GM18951 (cell line): Measurements from ENCODE around the gene CLEC4F.
"Not testable (repeated sequence)": the region's sequence is repeated elsewhere in the genome, so short reads cannot be mapped to it uniquely, and the experiment has no call there.

Experiments
- POLR2A ChIP-seq: IDR thresholded peaks from 4 replicates; pipeline ENCODE4 v1.6.1; 2011; ENCODE audit warnings: mild to moderate bottlenecking; ENCODE audit not compliant: insufficient read length, insufficient read depth; ENCODE audit errors: extremely low read depth
- in situ Hi-C: fragments of 300-500 bp; cut with MboI; formaldehyde crosslinking; loops from one replicate; pipeline ENCODE4 v1.12.0; 2022; ENCODE audit warnings: low sequenced_read_pairs, mixed read lengths, inconsistent platforms; ENCODE audit not compliant: unreplicated experiment

CLEC4F gene

DNA sequence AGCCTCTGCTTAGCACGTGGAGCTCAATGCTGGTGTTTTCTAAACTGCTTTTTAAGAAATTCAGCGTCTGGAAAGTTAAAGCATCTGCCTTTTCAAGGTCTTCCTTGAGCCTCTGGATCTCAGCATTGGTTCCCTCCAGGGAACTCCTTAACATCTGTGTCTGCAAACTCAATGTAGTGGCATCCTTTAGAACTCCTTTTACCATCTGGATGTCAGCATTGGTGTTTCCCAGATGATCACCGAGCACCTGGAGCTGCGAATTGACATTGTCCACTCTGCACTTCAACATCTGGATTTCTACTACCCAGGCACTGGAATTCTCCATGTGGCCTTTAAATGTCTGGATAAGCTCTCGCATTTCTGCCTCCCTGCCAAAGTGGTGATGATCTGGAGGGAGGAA lies 3.7 kb downstream of the CLEC4F start:
- in situ Hi-C loops = no loop called here
- TF ChIP-seq POLR2A = no peak

GRCh38 chr2:70808983-70809958 lies 11.1 kb downstream of the CLEC4F start:
- TF ChIP-seq POLR2A = no peak
- in situ Hi-C loops = no loop called here

DNA sequence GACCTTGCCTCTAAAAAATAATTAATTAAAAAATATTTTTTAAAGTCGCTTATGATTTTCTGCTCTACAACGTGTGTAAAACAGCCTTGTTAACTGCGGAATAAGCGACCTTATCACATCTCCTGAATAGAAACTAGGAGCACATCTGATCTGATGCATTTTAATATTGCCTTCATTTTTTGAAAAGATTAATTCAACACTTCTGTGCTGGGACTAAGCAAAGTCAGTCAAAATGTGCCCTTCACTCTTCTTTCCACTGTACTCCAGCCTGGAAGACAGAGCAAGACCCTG lies 12.6 kb downstream of the CLEC4F start:
- TF ChIP-seq POLR2A = no peak
- in situ Hi-C loops = no loop called here

- in situ Hi-C loops = no loop called here
- TF ChIP-seq POLR2A = no peak
Measured at GRCh38 chr2:70807102-70807827, 13.1 kb downstream of the CLEC4F start.

- in situ Hi-C loops = no loop called here
- TF ChIP-seq POLR2A = no peak
Measured at GRCh38 chr2:70806620-70807019, 13.8 kb downstream of the CLEC4F start.

GRCh38 chr2:70806013-70806412 lies 14.4 kb downstream of the CLEC4F start:
- no peak for TF ChIP-seq POLR2A
- in situ Hi-C loops = no loop called here

DNA sequence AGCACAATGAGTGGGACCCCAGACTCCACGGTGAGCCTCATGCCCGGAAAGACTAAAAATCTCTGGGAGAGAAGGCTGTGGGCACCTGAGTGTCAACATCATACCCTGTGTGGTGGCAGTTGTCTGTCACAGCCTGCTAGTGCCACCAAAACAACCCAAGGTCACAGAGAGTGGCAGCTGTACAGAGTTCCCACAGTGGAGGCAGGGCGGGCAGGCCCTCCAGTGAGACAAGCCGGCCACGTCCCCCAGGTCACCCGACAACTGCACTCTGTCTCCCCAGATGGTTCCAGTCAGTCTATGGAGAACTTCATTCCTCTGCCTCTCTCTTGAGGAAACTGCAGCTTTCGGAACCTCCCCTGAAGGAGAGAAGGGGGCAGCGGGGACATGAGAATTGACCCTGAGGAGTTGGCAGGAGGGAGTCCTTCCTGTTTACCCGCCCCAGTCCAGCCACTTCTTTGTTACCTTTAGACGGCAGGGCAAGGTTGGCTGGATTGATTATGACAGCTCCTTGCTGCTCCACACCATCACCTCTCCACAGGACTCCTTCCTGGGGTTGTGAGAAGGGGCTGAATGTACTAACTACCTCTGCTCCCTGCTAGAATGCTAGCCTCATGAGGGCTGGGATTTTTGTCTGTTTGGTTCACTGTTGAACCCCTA lies 18.7 kb downstream of the CLEC4F start:
- TF ChIP-seq POLR2A = no peak
- in situ Hi-C loops = no loop called here

DNA sequence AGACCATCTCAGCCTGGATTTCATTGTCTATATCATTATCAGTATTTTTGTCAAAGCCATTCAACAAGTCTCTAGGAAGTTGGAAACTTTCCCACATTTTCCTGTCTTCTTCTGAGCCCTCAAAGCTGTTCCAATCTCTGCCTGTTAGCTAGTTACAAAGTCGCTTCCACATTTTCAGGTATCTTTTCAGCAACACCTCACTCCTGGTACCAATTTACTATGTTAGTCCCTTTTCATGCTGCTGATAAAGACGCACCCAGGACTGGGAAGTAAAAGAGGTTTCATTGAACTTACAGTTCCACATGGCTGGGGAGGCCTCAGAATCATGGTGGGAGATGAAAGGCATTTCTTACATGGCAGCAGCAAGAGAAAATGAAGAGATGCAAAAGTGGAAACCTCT lies 20.7 kb downstream of the CLEC4F start:
- TF ChIP-seq POLR2A = no peak
- in situ Hi-C loops = no loop called here

DNA sequence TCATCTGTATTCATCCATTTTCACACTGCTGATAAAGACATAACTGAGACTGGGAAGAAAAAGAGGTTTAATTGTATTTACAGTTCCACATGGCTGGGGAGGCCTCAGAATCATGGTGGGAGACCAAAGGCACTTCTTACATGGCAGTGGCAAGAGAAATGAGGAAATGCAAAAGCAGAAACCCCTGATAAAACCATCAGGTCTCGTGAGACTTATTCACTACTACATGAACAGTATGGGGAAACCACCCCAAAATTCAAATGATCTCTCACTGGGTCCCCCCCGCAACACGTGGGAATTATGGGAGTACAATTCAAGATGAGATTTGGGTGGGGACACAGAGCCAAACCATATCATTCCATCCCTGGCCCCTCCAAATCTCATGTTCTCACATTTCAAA lies 22.4 kb downstream of the CLEC4F start:
- in situ Hi-C loops = not testable (repeated sequence)

DNA sequence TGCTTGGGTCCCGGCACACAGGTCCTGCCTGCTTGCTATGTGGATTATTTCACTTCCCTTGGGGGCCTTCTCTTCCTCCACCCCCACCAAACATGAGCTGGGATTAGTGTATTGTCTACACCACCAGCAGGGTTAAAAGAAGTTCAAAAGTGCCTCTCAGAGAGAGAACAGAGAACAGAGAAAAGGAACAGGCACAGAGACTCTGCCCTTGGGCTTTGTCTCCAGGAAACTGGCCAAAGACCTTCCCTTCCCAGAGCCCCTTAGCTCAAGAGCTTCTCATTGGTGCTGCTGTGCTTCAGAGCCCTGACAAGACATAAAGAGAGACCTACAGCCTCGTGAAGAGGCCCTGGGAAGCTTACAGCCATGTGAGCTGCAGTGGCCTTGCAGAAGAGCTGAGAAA lies 22.9 kb downstream of the CLEC4F start:
- no peak for TF ChIP-seq POLR2A
- in situ Hi-C loops = no loop called here

GRCh38 chr2:70796262-70796661 lies 24.1 kb downstream of the CLEC4F start:
- in situ Hi-C loops = no loop called here
- no peak for TF ChIP-seq POLR2A

DNA sequence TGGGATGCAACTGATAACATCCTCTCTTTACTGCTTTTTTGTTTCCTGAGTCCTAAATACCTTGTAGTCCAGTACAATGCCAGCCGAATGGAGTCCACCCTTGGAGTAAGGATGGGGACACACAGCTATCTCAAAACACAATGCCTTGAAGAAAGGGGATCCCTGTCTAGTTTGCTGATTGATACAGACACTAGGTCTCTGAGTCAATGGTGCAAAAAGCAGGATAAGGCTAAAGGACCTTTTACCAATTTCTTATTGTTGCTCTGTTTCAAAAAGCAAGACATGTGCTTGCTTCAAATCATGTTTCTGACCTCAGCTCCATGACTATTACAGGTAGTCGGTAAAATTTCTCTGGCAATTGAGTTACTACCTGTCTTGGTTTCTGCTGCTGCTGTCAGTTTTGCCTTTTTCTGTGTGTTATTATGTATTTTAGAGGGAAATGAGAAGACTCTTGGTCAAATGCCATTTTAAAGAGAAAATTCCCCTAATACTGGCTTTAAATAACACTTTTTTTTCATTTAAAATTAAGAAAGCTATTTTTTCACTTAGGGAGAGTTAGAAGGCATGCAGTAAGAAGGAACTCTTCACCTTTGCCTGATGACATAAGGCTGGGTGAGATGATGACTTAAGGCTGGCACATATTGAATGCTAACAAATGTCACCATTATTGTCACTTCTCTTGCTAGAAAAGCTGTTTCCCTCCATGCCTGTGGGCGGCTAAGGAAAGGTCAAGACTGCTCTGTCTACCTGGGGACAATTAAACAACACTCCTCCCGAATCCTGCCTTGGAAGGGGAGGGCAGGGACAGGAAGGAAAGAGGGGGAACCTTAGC lies 25.0 kb downstream of the CLEC4F start:
- in situ Hi-C loops = no loop called here
- no peak for TF ChIP-seq POLR2A

DNA sequence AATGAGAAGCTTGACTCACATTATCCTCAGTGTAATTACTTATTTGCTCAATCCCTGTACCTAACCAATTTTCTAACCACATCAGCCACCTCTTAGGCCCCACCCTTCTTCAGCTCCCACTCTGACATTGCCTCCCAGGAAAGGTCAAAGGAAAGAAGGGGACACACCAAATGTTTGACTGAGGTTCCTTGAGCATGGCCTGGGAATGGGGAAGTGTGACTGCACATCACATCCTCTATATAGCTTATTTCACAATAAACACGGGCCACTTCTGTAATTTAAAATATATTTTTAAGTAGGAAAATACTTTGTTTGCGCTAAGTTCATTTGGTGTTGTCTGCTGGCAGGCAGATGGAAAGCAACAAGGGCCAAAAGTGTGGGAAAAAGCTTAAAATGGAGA lies 26.9 kb downstream of the CLEC4F start:
- no peak for TF ChIP-seq POLR2A
- in situ Hi-C loops = no loop called here
